ENCODE results near the gene PLXNB2.

The PLXNB2 gene

DNA sequence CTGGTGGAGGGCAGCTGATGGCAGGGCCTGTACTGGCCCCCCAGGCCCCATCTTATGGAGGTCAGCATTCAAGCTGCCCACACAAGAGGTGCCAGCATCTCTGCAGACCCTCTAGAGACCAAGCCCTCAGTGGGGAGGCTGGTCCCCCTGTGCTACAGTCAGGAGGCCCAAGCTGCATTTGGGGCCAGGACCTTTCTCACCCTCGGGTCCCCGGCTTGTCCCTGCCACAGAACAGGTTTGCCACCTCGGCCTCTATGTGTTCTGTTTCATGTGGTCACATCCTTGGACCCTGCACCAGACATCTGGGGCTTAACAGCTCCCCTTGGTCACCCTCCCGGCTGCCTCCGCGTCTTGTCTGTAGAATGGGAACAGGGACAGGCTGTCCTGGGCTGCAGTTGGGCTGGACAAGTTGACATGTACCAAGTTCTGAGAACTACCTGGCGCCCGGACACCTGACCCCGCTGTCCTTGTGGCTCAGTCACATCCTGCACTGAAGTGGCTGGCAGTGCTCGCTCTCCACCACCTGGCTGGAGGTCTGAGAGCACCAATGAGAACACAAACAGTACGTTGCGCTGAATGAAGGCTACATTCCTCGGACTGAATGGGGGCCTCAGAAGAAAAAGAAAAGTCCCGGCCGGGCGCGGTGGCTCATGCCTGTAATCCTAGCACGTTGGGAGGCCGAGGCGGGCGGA is 2.7 kb upstream of the PLXNB2 start:
- no peak for DNase-seq

GRCh38 chr22:50309601-50309991 is 2.1 kb upstream of the PLXNB2 start:
- DNase-seq = no peak

DNA sequence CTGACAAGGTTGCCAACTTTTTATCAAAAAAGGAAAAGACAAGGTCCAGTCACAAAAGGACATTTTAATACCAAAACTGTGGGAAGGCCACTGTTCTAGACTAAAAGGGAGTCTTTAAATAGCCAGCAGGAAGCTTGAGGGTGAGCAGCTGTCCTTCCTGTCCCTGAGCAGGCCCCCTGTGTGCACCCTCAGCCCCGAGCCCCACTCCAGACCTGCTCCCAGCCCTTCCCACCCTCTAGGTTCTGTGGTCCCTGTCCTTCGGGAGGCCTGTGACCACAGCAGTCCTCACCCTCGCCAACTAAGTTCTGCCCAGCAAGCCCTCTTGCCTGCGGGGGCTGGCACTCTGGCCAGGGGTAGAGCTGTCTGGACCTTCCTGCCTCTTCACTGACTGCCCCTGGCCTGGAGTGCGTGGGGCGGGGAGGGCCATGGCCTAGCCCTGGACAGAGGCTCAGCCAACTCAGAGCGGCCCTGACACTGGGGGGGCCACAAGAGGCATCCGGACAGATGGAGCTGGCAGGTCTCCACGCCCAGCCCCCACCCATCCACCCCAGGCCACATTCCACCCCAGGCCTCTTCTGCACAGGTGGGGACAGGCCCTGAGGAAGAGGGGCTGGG is 1.6 kb upstream of the PLXNB2 start:
- DNase-seq = no peak

GRCh38 chr22:50308597-50308935 is 1.1 kb upstream of the PLXNB2 start:
- peak; percentile 33 to 37 for DNase-seq

DNA sequence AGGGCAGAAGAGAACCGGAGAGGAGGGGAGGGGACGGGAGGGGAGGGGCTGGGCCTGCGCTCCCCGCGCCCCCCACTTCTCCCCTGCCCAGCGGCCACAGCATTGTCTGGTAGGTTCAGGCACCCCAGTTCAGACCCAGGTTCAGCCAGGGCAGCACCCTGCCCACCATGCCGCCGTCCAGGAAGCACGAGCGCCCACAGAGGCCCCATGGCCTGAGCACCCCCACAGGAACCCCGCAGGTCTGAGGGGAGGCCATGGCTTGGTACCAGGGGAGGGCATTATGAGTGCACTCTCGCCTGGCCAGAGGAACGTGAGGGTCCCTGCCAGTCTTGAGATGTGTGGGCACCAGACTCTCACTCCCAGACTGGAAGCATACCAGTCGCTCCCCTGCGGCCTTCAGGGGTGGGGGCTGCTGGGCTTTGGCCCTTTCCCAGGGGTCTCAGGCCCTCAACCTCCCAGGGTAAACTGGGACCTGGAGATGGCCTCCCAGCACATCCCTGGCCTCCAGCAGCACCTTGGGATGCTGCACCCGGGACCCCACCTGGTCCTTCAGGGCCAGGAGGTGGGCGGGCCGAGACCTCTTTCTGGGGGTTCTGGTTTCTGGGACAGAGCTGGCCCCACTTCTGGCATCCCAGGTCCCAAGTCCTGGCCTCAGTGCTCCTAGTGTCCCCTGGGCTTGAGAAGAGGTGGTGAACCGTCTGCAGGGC is 597 bp upstream of the PLXNB2 start:
- DNase-seq = peak in 1 of 2 donors; percentile 33

DNA sequence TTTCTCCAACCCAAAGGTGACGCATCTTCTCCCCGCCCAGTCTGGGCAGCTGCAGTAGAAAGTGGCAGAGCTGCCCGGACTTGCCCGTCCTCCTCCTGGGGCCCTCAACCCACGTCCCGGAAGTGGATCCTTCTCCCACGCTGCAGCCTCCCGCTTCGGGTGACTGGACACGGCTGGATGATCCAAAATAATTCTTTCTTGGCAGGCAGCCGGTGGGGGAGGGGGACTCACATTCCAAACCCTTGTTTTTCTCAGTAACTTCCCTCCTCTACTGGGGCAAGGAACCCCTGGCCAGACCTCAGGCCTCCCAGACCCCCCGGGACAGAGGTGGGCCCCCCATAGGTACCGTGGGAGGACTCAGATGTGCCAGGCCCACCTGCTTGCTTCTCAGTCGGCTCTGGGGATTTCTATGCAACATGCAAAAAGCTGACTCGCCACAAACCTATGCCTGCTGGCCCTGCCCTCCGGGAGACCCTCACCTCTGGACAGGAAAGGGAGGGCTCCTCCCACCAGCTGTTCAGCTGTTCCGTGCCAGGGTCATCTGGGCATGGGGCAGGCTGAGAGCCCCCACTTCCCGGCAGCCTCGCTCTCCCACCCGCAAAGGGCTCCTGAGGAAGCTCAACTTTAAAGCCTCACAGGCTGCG is 1.4 kb downstream of the PLXNB2 start:
- DNase-seq = peak; percentile 45

- DNase-seq = no peak
Measured at GRCh38 chr22:50305393-50305922, 2.0 kb downstream of the PLXNB2 start.

DNA sequence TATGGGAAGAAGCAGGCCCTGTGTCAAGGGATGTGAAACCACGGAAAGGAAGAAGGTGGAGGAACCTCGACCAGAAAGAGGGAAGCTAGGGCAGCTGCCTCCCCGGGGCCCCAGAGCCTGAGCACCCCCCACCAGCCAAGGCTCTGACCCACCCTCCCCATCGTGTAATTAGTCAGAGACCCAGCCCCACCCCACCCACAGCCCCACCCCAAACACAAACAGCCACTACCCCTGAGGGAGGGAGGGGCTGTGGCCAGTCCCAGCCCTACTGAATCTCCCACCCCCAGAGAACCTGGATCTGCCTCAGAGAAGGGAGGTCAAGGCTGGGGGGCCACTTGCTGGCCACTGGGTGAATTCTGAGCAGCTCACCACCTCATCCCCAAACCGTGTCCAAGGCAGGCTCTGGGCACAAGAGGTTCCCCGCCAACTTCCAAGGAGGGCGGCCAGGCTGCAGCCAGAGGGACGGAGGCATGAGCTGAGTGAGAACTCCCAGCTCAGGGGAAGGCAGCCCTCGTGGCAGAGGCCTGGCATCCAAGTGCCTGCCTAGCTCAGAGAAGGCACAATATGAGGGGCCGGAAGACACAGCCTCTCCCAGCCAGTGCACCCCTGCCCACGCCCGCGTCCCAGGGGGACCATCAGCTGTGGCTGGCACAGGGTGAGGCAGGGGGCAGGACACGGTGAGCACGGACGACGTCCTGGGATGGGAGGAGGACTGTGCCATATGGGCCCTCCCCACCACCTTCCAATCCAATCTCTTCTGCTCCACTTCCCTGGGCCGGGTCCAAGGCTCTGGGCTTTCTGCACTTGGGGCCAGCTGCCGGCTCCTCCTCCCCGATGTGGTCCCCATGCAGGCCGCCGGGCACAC is 2.7 kb downstream of the PLXNB2 start:
- no peak for DNase-seq

GRCh38 chr22:50303848-50304527 is 3.5 kb downstream of the PLXNB2 start:
- DNase-seq = peak in 1 of 2 donors; percentile 62

DNA sequence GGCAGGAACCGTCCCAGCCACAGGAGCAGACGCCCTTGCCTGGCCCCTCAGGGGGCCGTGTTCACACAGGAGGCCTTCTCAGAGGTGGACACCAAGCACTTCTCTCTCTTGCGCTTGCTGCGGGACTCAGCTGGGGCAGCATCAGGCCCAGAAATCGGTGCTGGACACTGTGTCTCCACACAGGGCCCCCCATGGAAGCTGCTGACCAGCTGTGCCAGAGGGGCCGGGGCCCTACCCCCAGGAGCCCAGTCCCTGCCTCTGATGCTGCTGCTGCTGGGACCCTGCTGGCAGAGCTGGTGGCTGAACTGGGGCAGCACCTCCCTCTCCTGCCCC is 4.0 kb downstream of the PLXNB2 start:
- DNase-seq = peak in 1 of 2 donors; percentile 53

- no peak for DNase-seq
Measured at GRCh38 chr22:50302564-50302963, 4.9 kb downstream of the PLXNB2 start.

DNA sequence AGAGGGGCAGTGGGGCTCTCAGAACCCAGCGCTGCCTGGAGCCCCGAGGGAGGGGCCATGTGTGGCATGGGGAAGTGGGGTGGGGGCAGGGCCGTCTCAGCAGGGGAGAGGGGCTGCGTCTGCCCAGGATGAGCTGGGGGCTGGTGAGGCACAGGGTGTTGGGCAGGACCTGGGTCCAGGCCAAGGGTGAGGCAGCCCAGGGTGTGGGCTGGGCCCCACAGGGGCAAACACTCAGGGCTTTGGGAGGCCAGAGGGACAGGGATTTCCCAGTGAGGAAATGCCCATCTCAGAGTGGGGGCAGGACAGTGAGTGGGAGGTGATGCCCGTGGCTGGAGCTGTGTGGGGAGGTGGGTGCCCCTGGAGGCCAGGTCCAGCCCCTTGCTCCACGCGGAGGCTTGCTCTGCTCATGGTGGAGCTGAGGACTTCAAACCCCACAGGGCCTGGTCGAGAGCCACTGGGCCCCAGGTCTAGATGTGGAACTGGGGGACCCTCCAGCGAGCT is 5.4 kb downstream of the PLXNB2 start:
- DNase-seq = peak in 1 of 2 donors; percentile 23

GRCh38 chr22:50301581-50301991 is 5.9 kb downstream of the PLXNB2 start:
- DNase-seq = no peak

DNA sequence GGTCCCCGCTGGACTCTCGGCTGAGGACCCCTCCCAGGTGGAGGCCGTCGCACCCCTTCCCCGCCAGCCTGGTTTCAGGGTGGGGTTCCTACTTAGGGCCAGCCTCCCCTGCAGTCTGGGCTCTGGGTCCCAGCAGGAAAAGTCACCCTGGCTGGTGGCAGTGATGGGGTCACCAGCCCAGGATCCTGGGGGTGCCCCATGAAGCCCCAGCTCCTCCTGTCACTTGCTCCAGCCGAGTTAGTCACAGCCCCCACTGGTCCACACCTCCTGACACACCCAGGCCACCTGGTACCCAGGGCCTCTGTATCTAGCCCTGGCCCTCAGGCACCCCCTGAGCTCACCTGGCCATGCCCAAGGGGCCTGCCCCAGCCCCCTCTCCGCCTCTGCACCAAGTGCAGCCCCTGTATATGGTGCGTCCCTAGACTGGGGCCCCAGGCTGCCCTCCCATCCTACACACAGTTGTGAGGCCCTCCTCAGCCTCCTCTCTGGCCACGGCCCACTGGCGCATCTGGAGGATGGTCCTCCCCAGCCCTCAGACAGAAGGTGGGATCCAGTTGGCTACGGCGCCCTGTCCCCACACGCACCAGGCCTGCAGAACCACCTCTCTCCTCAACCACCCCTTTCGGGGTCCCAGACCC is 6.7 kb downstream of the PLXNB2 start:
- no peak for DNase-seq

DNA sequence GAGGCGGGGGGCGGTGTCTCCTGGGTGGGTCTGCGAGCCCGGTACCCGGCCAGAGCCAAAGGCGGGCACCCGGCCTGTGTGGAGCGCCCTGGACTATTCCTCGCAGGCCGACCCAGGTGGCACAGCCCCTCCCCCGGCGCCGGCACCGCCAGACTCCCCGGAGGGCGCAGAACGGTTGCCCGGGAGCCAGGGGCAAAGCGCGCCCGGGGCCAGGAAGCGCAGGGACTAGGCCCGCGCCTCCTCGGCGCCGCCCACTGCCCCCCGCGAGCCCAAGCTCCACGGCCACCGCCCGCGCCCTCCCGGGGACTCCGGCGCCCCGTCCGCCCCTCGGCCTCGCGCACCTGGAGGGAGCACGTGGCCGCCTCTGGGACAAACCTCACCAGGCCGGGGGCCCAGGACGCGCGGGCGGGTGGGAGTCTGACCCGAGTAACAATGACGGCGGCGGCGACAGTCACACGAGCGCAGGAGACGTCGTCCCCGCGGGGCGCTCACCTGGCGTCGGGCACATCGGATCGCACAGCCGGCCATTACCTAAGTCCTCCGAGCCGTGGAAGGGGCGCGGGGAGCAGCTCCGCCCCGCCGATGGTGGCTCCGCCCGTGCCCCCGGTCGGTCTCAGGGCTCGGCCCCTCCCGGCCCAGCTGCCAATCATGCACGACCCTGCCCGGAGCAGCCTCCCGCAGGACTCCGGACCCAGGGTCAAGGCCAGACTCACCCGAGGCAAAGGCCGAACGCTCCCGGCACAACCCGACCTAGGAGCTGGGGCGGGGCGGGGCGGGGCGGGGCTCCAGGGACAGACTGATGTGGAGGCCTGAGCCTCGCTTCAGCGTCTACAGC is 7.4 kb downstream of the PLXNB2 start:
- no peak for DNase-seq

DNA sequence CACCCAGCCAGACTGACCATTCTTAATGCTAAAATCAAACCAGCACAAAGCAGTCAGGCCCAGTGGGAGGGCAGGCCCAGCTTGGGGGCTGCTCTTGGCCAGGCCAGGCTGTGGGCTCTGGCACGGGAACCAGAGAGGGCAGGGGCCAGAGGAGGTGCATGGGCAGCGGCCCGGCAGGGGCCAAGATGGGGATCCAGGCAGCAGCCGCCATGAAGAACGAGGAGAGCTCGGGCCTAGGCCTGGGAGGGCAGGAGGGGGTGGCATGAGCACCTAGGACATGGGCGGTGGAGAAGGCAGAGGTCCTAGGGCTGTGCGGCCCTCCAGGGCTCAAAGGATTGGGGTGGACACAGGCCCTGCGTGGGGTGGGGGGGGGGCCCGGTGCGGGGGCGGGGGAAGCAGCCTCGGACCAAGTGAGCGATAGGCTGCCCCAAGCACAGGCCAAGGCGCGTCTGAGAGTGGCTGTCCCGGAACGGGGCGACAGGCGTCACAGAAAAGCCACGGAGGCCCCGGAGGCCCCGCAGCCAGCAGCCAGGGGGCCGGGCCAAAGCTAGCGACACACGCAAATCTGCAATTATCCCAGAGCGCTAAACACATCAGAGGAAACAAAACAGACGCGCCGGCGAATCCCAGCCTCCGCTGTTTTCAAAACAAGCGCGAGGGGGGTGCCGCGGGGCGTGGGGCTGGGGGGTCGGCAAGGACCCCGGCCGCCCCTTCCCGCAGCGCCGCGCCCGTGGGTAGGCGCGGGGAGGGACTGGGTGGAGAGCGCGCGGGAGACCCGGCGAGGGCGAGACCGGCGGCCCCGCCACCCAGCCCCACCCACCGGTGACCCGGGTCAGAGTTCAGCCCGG is 8.3 kb downstream of the PLXNB2 start:
- DNase-seq = no peak

- no peak for DNase-seq
Measured at GRCh38 chr22:50298266-50298637, 9.2 kb downstream of the PLXNB2 start.

DNA sequence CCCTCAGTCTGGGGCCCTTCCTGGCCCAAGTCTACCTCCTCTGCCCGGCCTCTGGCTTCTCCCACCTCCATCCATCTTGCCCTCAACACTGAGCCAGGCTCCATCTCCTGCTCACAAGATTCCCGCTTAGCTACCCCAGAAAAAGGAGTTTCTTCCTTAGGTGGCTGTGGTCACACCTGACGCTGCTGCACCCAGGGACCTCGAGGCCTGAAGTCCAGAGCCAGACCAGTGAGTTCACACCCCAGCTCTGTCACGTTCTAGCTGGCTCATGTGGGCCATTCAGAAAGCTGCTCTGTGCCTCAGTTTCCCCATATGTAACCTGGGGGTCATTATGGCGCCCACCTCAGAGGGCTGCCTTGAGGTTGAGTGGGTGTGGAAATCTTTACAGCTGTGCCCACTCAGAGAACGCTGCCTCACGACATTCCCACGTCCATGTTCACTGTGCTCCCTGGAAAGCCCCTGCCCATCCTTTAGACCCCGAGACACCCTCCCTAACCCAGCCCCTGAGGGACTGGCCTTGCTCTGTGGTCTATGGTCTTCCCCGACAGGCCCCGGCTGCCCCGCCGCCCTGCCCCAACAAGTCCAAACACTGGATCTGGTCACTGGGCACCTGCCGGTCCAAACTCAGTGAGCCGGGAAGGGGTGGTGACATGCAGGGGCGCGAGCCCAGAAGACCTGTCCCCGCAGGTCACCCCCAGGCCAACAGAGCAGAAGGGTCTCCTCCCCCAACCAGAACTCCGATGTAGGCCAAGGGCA is 9.8 kb downstream of the PLXNB2 start:
- no peak for DNase-seq
